NOMO-1 (cell line): ENCODE data around the gene PKDCC.
"Not testable (repeated sequence)": the region's sequence is repeated elsewhere in the genome, so short reads cannot be mapped to it uniquely, and the experiment has no call there.

Experiments used
- DNase-seq, 2 experiments: peaks; one replicate each; lab custom pipeline; 2025; ENCODE audit not compliant: unreplicated experiment in 2 of 2; lab: John Stamatoyannopoulos, UW

Gene PKDCC

GRCh38 chr2:42060718-42061619 is 13.1 kb downstream of the PKDCC start:
- peak in 1 of 2 experiments; percentile 49 for DNase-seq

GRCh38 chr2:42061839-42062238 is 14.0 kb downstream of the PKDCC start:
- no peak for DNase-seq

- DNase-seq = no peak
Measured at GRCh38 chr2:42063431-42064171, 15.8 kb downstream of the PKDCC start.

- no peak for DNase-seq
Measured at GRCh38 chr2:42064417-42064942, 16.7 kb downstream of the PKDCC start.

- DNase-seq = not testable (repeated sequence)
Measured at GRCh38 chr2:42065753-42066152, 17.9 kb downstream of the PKDCC start.

- DNase-seq = not testable (repeated sequence)
Measured at GRCh38 chr2:42067001-42067400, 19.2 kb downstream of the PKDCC start.

- no peak for DNase-seq
Measured at GRCh38 chr2:42067521-42067920, 19.7 kb downstream of the PKDCC start.

GRCh38 chr2:42068571-42069178 is 20.9 kb downstream of the PKDCC start:
- no peak for DNase-seq

GRCh38 chr2:42069568-42069967 is 21.7 kb downstream of the PKDCC start:
- DNase-seq = no peak

GRCh38 chr2:42071791-42072190 is 24.0 kb downstream of the PKDCC start:
- DNase-seq = no peak

- peak; percentile 37 to 45 for DNase-seq
Measured at GRCh38 chr2:42072349-42073118, 24.7 kb downstream of the PKDCC start.

- no peak for DNase-seq
Measured at GRCh38 chr2:42073739-42074503, 26.1 kb downstream of the PKDCC start.

GRCh38 chr2:42074661-42075060 is 26.8 kb downstream of the PKDCC start:
- no peak for DNase-seq

GRCh38 chr2:42076357-42077225 is 28.8 kb downstream of the PKDCC start:
- no peak for DNase-seq

- DNase-seq = no peak
Measured at GRCh38 chr2:42077343-42077742, 29.5 kb downstream of the PKDCC start.

GRCh38 chr2:42079737-42080287 is 32.0 kb downstream of the PKDCC start:
- DNase-seq = no peak

- not testable (repeated sequence) for DNase-seq
Measured at GRCh38 chr2:42081151-42081550, 33.3 kb downstream of the PKDCC start.

GRCh38 chr2:42082016-42082415 is 34.2 kb downstream of the PKDCC start:
- DNase-seq = no peak
